Activated T-helper 1 cell treated with Interleukin-2 at 50 U/mL for 16 hours (primary cell): Measurements from ENCODE around the gene DRAM2.
"Not testable (repeated sequence)": the region's sequence is repeated elsewhere in the genome, so short reads cannot be mapped to it uniquely, and the experiment has no call there.

Experiments
- DNase-seq: peaks from one replicate; pipeline ENCODE4 v3.0.0-alpha.2; 2020; ENCODE audit warnings: low read depth

Gene DRAM2

GRCh38 chr1:111142356-111142975 lies 2.6 kb upstream of the DRAM2 start:
- no peak for DNase-seq

DNA sequence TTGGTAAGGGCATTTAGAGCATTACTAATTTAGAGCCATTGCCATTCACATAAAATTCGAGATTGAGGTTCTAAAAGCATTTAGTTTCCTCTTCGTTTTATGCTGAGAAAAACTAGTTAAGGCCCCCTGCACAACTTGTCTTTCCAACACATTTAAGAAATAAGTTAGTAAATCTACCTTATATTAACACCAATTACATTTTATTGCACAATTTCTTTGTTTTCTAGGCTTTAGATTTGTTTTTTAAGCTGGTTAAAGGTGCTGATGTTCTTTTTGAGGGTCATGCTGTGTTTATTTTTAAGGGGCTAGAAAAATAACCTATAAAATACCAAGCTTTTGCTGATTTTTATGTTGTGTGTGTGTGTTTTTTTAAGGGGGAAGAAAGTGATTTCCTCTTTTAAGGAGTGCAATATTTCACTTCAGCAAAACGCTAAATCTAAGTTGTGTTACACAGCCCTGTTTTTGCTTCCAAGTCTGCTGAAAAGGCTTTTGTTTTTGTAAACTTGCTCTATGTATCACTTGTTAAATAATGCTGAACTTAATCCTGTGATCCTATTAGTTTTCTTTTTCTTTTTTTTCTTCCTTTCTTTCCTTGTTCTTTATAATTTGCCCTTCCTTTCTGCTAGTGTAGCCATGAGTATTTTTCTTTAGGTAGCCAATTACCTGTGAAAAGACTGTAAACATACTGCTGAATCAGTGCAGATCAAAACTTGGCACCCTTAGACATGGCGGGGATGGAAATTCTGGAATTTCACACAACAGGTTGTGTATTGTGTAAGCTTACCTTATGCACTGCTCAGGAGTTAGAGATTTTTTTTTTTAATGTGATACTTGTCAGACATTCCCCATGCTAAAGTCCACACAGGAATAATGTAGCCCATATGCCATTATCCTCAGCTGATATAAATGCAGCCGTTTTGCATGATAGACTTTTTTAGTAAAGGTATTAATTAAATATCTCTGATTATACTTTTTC lies 1.6 kb upstream of the DRAM2 start:
- DNase-seq = no peak

DNA sequence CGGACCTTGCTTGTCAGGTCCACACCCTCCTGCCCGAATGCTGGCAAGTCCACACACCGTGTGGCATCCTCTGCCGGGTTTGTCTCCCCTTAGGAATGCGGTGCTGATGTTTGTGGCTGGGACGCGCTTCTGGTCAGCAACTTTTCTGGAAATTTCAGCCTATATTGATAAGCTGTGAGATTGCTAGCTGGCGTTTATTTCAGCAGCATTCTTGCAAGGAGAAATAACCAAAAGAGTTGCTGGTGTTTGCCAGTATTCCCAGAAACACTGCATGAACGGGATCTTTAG lies 731 bp upstream of the DRAM2 start:
- DNase-seq = no peak

DNA sequence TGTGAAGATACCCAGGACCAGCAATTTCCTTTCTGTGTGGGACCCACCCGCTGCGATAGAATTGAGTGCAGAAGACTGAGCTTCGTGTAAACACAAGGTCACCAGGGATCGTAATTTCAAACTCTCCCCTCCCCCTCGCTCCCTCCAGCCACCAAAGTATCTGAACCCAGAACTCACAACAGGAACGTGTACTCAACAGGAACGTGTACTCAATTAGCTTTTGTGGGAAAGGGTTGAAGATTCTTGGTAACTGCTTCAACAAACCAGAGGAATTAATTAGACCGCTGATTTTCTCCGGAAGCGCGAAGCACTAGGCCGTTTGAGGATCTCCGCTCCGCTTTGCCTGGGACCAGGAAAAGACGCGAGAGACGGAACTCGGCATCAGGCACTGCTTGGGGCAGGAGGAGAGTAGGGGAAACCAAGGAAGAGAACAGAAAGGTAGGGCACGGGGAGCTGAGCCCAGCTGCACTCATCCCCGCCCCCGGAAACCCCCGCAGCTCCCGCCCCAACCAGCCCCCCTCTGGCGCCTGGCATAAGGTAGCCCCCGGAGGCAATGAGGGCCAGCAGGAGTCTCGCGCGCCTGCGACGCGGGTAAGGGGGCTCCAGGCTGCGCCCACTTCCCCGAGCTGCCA lies 453 bp downstream of the DRAM2 start:
- no peak for DNase-seq

GRCh38 chr1:111133866-111134265 lies 6.0 kb downstream of the DRAM2 start:
- DNase-seq = no peak

GRCh38 chr1:111131693-111132092 lies 8.2 kb downstream of the DRAM2 start:
- DNase-seq = no peak

DNA sequence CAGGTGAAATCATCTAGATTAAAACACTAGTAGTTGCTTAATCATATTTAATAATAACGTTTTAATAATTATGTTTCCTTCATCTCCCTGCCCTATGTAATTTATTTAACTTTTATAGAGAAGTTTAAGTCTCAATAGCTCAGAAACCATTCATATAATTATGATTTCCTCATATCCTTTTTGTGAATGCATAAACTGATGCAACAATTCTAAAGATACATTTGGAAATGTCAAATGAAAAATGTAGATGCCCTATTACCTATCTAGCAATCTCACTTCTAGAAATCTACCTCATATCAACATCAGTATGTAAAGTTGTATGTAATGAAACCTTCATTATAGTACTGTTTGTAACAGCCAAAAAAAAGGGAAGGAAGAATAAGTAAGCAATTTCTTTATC lies 10.5 kb downstream of the DRAM2 start:
- no peak for DNase-seq

DNA sequence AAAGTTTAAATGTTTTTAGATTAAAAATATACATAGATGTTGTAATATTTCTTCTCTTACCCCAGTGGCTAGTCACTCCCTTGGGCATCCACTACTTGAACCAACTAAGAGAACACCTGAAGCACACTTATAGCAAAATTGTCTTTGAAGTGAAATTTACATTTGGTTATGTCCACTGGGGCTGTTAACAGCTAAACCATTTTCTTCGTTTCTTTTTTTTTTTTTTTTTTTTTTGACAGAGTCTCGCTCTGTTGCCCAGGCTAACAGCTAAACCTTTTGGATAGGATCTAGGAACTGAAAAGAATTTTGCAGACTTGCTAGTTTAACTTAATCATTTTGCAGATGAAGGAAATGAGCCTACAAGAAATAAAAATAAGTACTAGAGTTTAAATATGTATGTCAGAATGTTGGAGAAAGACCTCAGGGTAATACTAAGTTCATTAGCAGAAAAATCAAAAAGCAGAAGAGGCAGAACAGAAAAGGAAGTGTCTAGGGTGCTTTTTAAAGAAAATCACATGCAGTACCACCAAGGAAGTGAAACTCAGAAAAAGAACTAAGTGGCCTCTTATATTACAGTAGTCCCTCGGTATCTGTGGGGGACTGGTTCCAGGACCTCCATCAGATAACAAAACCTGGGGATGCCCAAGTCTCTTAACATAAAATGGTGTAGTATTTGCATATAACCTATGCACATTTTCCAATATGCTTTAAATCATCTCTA lies 11.8 kb downstream of the DRAM2 start:
- DNase-seq = no peak

DNA sequence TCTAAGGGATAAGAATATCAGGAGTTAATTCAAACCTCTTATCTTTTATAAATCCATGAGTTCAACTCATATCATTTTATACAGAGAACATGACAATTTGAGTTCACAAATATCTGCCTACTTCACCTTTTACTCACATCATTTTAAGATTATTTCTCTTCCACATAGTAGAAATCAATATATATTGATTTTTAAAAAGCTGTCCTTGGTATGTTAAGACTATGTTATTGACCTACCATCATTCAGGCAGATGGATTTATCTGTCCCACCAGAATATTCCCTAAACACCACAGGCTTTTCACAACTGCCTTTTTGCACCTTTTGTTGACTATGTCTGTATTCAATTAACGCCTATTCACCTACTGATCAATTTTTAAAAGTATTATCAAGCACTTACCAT lies 13.5 kb downstream of the DRAM2 start:
- DNase-seq = no peak

GRCh38 chr1:111116496-111116895 lies 23.4 kb downstream of the DRAM2 start:
- no peak for DNase-seq

- no peak for DNase-seq
These were observed 29.5 kb downstream of the DRAM2 start for GRCh38 chr1:111110197-111110899.

DNA sequence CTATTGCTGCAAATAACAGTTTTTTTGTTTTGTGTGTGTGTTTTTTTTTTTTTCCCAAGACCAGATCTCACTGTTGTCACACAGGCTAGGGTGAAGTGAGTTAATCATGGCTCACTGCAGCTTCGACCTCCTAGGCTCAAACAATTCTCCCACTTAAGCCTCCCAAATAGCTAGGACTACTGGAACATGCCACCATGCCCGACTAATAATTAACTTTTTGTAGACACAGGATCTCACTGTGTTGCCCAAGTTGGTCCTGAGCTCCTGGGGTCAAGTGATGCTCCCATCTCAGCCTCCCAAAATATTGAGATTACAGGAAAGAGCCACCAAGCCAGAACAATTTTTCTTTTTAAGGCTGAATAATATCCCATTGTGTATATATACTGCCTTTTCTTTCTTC lies 34.9 kb downstream of the DRAM2 start:
- DNase-seq = no peak

DNA sequence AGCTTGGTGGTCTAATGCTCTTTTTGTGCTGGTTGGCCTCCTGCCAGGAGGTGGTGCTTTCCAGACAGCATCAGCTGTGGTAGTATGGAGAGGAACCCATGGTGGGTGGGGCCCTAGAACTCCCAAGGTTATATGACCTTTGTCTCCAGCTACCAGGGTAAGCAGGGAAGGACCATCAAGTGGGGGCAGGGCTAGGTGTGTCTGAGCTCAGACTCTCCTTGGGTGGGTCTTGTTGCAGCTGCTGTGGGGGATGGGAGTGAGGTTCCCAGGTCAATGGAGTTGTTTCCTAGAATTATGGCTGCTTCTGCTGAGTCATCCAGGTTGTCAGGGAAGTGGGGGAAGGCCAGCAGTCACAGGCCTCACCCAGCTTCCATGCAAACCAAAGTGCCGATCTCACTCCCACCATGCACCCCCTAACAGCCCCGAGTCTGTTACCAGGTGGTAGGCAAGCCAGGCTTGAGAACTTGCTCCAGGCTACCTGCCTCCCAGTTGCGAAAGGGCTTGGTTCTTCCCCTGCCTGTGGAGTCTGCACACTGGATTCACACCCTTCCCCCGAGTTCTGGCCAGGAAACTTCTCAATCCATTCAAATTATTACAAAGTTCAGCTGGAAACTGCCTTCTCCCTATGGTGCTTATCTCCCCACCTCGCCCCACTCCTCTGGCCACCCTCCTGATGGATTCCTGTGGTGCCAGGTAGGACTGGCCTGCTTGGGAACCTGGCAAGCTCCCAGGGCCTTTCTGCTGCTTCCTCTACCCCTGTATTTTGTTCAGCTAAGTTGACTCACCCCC lies 37.8 kb downstream of the DRAM2 start:
- no peak for DNase-seq

GRCh38 chr1:111099289-111099688 lies 40.6 kb downstream of the DRAM2 start:
- DNase-seq = no peak

GRCh38 chr1:111097356-111098099 lies 42.4 kb downstream of the DRAM2 start:
- no peak for DNase-seq

- DNase-seq = not testable (repeated sequence)
These were observed 44.5 kb downstream of the DRAM2 start for GRCh38 chr1:111095421-111095820.

- no peak for DNase-seq
These were observed 50.3 kb downstream of the DRAM2 start for GRCh38 chr1:111089638-111090037.

- no peak for DNase-seq
These were observed 54.2 kb downstream of the DRAM2 start for GRCh38 chr1:111085676-111086075.

DNA sequence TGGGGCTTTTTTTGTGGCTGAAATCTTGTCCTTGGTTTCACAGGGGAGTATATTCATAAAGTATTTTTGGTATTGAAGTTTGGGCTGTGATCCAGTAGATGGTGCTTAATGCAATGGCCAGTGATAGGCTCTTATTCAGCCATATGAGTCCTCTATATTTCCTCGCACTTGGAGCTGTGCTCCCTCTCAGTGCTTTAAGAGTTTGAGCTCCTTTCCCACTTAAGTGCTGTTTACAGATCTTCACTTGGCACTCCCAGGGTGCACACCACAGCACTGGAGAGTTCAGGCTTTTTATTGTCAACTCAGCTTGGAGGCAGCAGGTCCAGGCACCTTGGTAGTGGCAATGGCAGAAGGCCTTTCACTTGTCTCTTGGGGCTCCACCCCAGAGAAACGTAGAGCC lies 54.9 kb downstream of the DRAM2 start:
- DNase-seq = no peak

GRCh38 chr1:111082421-111083203 lies 57.3 kb downstream of the DRAM2 start:
- DNase-seq = no peak
